Measurements from ENCODE around the gene GNB5.

The GNB5 gene

GRCh38 chr15:52113235-52113634 lies 78.0 kb downstream of the GNB5 start:
- H3K4me3 ChIP-seq (ENCODE audit: control insufficient read depth, low read depth, low read length) = no peak overlapping the region
- TF ChIP-seq CTCF (IDR thresholded peaks at IDR 0.05; ENCODE audit: control insufficient read depth, insufficient read depth, low read depth, low read length, missing control alignments) = no peak
- DNase-seq (ENCODE audit: low read depth) = no peak

- DNase-seq (ENCODE audit: low read depth) = no peak
- TF ChIP-seq CTCF (IDR thresholded peaks at IDR 0.05; ENCODE audit: control insufficient read depth, insufficient read depth, low read depth, low read length, missing control alignments) = no peak
- peak overlapping the region; percentile 36 for H3K4me3 ChIP-seq (ENCODE audit: control insufficient read depth, low read depth, low read length)
These were observed 78.9 kb downstream of the GNB5 start for GRCh38 chr15:52112203-52112750.

GRCh38 chr15:52111517-52112202 lies 79.5 kb downstream of the GNB5 start:
- DNase-seq (ENCODE audit: low read depth) = no peak
- H3K4me3 ChIP-seq (ENCODE audit: control insufficient read depth, low read depth, low read length) = no peak overlapping the region
- no peak for TF ChIP-seq CTCF (IDR thresholded peaks at IDR 0.05; ENCODE audit: control insufficient read depth, insufficient read depth, low read depth, low read length, missing control alignments)

- TF ChIP-seq CTCF (IDR thresholded peaks at IDR 0.05; ENCODE audit: control insufficient read depth, insufficient read depth, low read depth, low read length, missing control alignments) = no peak
- no peak for DNase-seq (ENCODE audit: low read depth)
These were observed 81.4 kb downstream of the GNB5 start for GRCh38 chr15:52109559-52110451.

GRCh38 chr15:52107238-52107637 lies 84.0 kb downstream of the GNB5 start:
- no peak for TF ChIP-seq CTCF (IDR thresholded peaks at IDR 0.05; ENCODE audit: control insufficient read depth, insufficient read depth, low read depth, low read length, missing control alignments)
- DNase-seq (ENCODE audit: low read depth) = no peak
- no peak overlapping the region for H3K4me3 ChIP-seq (ENCODE audit: control insufficient read depth, low read depth, low read length)

More at GRCh38 chr15:52109559-52110451, 81.4 kb downstream of the GNB5 start:
- no peak overlapping the region for H3K4me3 ChIP-seq (ENCODE audit: control insufficient read depth, low read depth, low read length)

- no peak overlapping the region for H3K4me3 ChIP-seq (ENCODE audit: control insufficient read depth, low read depth, low read length)
- TF ChIP-seq CTCF (IDR thresholded peaks at IDR 0.05; ENCODE audit: control insufficient read depth, insufficient read depth, low read depth, low read length, missing control alignments) = no peak
- no peak for DNase-seq (ENCODE audit: low read depth)
These were observed 84.6 kb downstream of the GNB5 start for GRCh38 chr15:52106641-52107040.
